Measurements from ENCODE around the gene A2ML1. TPM values are rescaled to one million over a fixed set of nuclear protein-coding genes. Genes with fewer than 3 reads are reported as not detected.
"Not testable (repeated sequence)": the region's sequence is repeated elsewhere in the genome, so short reads cannot be mapped to it uniquely, and the experiment has no call there.

Gene A2ML1
- total RNA-seq, 4 donors from 2014 or later: 0.11 to 1.2 TPM; not detected in 2

DNA sequence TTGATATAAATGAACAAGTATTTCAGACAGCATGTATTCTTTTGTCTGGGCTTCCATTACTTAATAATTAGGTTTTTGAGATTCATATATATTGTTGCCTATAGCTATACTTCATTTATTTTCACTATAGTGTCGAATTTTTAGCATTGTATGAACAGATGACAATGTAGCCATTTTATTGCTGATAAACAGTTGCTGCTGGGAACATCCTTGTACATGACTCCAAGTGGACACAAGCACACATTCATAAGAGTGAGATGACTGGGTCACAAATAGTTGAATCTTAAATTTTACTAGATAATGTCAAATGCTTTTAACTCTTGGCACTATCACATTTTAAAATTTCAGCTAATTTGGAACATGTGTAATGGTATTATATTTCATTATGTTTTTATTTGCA lies 72.6 kb downstream of the A2ML1 start:
- no peak for DNase-seq (ENCODE audit: extremely low spot score)
- Histone ChIP-seq H3K36me3 (no peaks in the 10 kb centered on the region), H3K4me3 (no peak overlapping the region), H3K27ac (replicated peaks in 1 of 4) (no peak overlapping the region), H3K27me3 (no peaks in the 10 kb centered on the region), H3K4me1 (peaks cover 0 to 3% (median 0%) of the 10 kb centered on the region in 4 donors), H3K9me3 (no peaks in the 10 kb centered on the region)
- intact Hi-C loops (cut with DNase I): loop anchor here (5.0 kb wide), 1 partner anchor 213 kb away; no protein-coding TSS in a partner anchor
- WGBS: 75% methylated on average over 1 of the region's 1 CpG
- TF ChIP-seq EP300 (IDR thresholded peaks at IDR 0.05): no peak
- no peak for TF ChIP-seq POLR2AphosphoS5 (IDR thresholded peaks at IDR 0.05)
- TF ChIP-seq POLR2A (IDR thresholded peaks at IDR 0.05; ENCODE audit: low read depth): no peak
- TF ChIP-seq, protein P1, sequence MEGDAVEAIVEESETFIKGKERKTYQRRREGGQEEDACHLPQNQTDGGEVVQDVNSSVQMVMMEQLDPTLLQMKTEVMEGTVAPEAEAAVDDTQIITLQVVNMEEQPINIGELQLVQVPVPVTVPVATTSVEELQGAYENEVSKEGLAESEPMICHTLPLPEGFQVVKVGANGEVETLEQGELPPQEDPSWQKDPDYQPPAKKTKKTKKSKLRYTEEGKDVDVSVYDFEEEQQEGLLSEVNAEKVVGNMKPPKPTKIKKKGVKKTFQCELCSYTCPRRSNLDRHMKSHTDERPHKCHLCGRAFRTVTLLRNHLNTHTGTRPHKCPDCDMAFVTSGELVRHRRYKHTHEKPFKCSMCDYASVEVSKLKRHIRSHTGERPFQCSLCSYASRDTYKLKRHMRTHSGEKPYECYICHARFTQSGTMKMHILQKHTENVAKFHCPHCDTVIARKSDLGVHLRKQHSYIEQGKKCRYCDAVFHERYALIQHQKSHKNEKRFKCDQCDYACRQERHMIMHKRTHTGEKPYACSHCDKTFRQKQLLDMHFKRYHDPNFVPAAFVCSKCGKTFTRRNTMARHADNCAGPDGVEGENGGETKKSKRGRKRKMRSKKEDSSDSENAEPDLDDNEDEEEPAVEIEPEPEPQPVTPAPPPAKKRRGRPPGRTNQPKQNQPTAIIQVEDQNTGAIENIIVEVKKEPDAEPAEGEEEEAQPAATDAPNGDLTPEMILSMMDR (IDR thresholded peaks at IDR 0.05): no peak

GRCh38 chr12:8897081-8897480 lies 74.7 kb downstream of the A2ML1 start:
- TF ChIP-seq, protein P1 (IDR thresholded peaks at IDR 0.05): no peak
- TF ChIP-seq EP300 (IDR thresholded peaks at IDR 0.05) (no peak), POLR2AphosphoS5 (IDR thresholded peaks at IDR 0.05) (no peak), POLR2A (IDR thresholded peaks at IDR 0.05; ENCODE audit: low read depth) (no peak)
- DNase-seq (ENCODE audit: extremely low spot score): no peak
- intact Hi-C loops (cut with DNase I): no loop called here
- 95% methylated on average over 7 of the region's 7 CpGs for WGBS
- no peaks in the 10 kb centered on the region for H3K27me3 ChIP-seq
- H3K36me3 ChIP-seq: no peaks in the 10 kb centered on the region
- H3K9me3 ChIP-seq: no peaks in the 10 kb centered on the region
- H3K4me1 ChIP-seq: no peaks in the 10 kb centered on the region
- H3K27ac ChIP-seq (replicated peaks in 1 of 4): no peak overlapping the region
- H3K4me3 ChIP-seq: no peak overlapping the region

- Histone ChIP-seq H3K27ac (replicated peaks in 1 of 4) (no peak overlapping the region), H3K4me3 (no peak overlapping the region), H3K27me3 (no peaks in the 10 kb centered on the region), H3K36me3 (no peaks in the 10 kb centered on the region), H3K9me3 (no peaks in the 10 kb centered on the region), H3K4me1 (peaks cover 0 to under 1% (median 0%) of the 10 kb centered on the region in 4 donors)
- intact Hi-C loops (cut with DNase I): no loop called here
- no peak for DNase-seq (ENCODE audit: extremely low spot score)
- WGBS: 83% methylated on average over 6 of the region's 6 CpGs
- TF ChIP-seq POLR2A (IDR thresholded peaks at IDR 0.05; ENCODE audit: low read depth): no peak
- TF ChIP-seq POLR2AphosphoS5 (IDR thresholded peaks at IDR 0.05): no peak
- no peak for TF ChIP-seq EP300 (IDR thresholded peaks at IDR 0.05)
- TF ChIP-seq, protein P1 (IDR thresholded peaks at IDR 0.05): no peak
Measured at GRCh38 chr12:8899830-8900229, 77.4 kb downstream of the A2ML1 start.

GRCh38 chr12:8902703-8903102 lies 80.3 kb downstream of the A2ML1 start:
- H3K36me3 ChIP-seq; H3K4me3 ChIP-seq; intact Hi-C loops (cut with DNase I); DNase-seq (ENCODE audit: extremely low spot score); H3K27me3 ChIP-seq; H3K27ac ChIP-seq (replicated peaks in 1 of 4); H3K9me3 ChIP-seq: not testable (repeated sequence)
- H3K4me1 ChIP-seq: peaks cover 4 to 14% (median 7%) of the 10 kb centered on the region in 4 donors
- 77% methylated on average over 5 of the region's 5 CpGs for WGBS

GRCh38 chr12:8903646-8904045 lies 81.2 kb downstream of the A2ML1 start:
- intact Hi-C loops (cut with DNase I): no loop called here
- Histone ChIP-seq H3K4me3 (no peak overlapping the region), H3K9me3 (no peaks in the 10 kb centered on the region), H3K36me3 (no peaks in the 10 kb centered on the region), H3K27ac (replicated peaks in 1 of 4) (no peak overlapping the region), H3K4me1 (peaks cover 4 to 14% (median 7%) of the 10 kb centered on the region in 4 donors), H3K27me3 (no peaks in the 10 kb centered on the region)
- DNase-seq (ENCODE audit: extremely low spot score): no peak
- TF ChIP-seq EP300 (IDR thresholded peaks at IDR 0.05): no peak
- TF ChIP-seq POLR2A (IDR thresholded peaks at IDR 0.05; ENCODE audit: low read depth): no peak
- TF ChIP-seq POLR2AphosphoS5 (IDR thresholded peaks at IDR 0.05): no peak
- TF ChIP-seq, protein P1 (IDR thresholded peaks at IDR 0.05): no peak
- 83% methylated on average over 3 of the region's 3 CpGs for WGBS
